ENCODE measurements around the gene MLXIP.

Gene MLXIP

DNA sequence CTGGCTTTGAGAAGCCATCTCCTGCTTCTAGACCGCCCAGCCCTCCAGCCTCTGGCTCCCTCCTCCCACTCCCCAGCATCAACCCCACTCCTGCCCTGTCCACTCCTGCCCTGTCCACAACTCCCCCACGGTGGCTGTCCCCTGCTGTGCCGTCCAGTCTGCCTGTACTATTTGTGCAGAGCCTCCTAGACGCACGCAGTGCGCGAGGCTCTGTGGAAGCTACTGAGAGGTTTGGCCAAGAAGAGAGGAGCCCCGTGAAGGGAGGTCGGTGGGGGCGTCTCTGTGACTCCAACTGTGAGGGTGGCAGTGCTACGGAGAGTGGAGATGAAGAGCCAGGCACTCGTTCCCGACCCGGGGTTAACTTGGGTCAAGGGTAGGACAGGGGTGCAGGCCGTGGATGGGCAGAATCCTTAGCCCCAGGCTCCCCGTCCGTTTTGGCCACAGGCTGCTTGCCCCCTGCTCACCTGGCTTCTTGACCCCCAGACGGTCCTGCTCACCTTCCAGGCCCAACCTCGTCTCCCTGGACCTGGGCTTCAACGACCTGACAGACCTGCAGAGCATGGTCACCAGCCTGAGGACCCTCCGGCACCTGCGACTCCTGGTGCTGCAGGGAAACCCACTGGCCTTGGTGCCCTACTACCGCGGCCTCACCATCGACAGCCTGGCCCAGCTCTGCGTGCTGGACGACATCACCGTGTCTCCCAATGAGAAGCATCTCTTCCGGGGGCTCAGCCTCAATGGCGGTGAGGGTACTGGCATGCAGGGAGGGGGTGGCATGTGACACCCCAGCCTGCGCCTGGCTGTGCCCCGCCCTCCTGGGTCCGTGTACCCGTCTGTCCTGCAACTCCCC, 111.3 kb downstream of the MLXIP start:
- Histone ChIP-seq H3K4me3 (no peak overlapping the region), H3K27ac (no peak overlapping the region), H3K9me3 (peaks cover 0 to under 1% (median 0%) of the 10 kb centered on the region in 3 donors), H3K36me3 (no peaks in the 10 kb centered on the region), H3K27me3 (peaks cover 0 to 28% of the 10 kb centered on the region in 2 donors), H3K4me1 (no peaks in the 10 kb centered on the region)
- DNase-seq = no peak
- no peak for TF ChIP-seq CTCF (IDR thresholded peaks at IDR 0.05)
- intact Hi-C loops (cut with DNase I; ENCODE audit: low total_unique reads) = no loop called here

- intact Hi-C loops (cut with DNase I; ENCODE audit: low total_unique reads) = no loop called here
These were observed 112.5 kb downstream of the MLXIP start for GRCh38 chr12:122190842-122191668.

GRCh38 chr12:122192441-122192840, 113.9 kb downstream of the MLXIP start:
- no peaks in the 10 kb centered on the region for H3K4me1 ChIP-seq
- no peak overlapping the region for H3K4me3 ChIP-seq
- peaks cover 0 to 34% of the 10 kb centered on the region in 2 donors for H3K27me3 ChIP-seq
- H3K27ac ChIP-seq = no peak overlapping the region
- DNase-seq = no peak
- no peaks in the 10 kb centered on the region for H3K36me3 ChIP-seq
- intact Hi-C loops (cut with DNase I; ENCODE audit: low total_unique reads) = no loop called here
- H3K9me3 ChIP-seq = peaks cover 0 to 5% (median 0%) of the 10 kb centered on the region in 3 donors
- no peak for TF ChIP-seq CTCF (IDR thresholded peaks at IDR 0.05)

More at GRCh38 chr12:122190842-122191668, 112.5 kb downstream of the MLXIP start:
- H3K4me3 ChIP-seq = no peak overlapping the region
- no peak overlapping the region for H3K27ac ChIP-seq
- TF ChIP-seq CTCF (IDR thresholded peaks at IDR 0.05) = peak; percentile 36 to 40
- H3K9me3 ChIP-seq = peaks cover 0 to 5% (median 0%) of the 10 kb centered on the region in 3 donors
- H3K4me1 ChIP-seq = no peaks in the 10 kb centered on the region
- DNase-seq = no peak
- H3K36me3 ChIP-seq = no peaks in the 10 kb centered on the region
- peaks cover 0 to 28% of the 10 kb centered on the region in 2 donors for H3K27me3 ChIP-seq

- peaks cover 0 to 5% (median 0%) of the 10 kb centered on the region in 3 donors for H3K9me3 ChIP-seq
- no peak overlapping the region for H3K4me3 ChIP-seq
- intact Hi-C loops (cut with DNase I; ENCODE audit: low total_unique reads) = no loop called here
- DNase-seq = no peak
- H3K4me1 ChIP-seq = no peaks in the 10 kb centered on the region
- no peak overlapping the region for H3K27ac ChIP-seq
- TF ChIP-seq CTCF (IDR thresholded peaks at IDR 0.05) = no peak
- H3K27me3 ChIP-seq = peaks cover 0 to 42% of the 10 kb centered on the region in 2 donors
- no peaks in the 10 kb centered on the region for H3K36me3 ChIP-seq
These were observed 116.2 kb downstream of the MLXIP start for GRCh38 chr12:122194804-122195203.

DNA sequence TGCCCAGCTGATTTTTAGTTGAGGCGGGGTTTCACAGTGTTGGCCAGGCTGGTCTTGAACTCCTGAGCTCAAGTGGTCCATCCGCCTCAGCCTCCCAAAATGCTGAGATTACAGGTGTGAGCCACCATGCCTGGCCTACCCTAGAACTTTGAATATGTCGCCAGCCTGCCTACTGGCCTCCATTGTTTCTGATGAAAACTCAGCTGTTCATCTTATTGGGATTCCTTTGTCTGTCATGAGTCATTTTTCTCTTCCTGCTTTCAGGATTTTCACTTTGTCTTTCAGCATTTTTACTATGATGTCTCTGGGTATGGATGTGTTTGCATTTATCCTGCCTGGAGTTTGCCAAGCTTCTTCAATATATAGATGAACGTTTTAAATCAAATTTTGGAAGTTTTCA, 116.8 kb downstream of the MLXIP start:
- Histone ChIP-seq H3K27me3 (peaks cover 0 to 42% of the 10 kb centered on the region in 2 donors), H3K9me3 (peaks cover 0 to 5% (median 0%) of the 10 kb centered on the region in 3 donors), H3K4me3 (no peak overlapping the region), H3K27ac (no peak overlapping the region), H3K36me3 (no peaks in the 10 kb centered on the region), H3K4me1 (no peaks in the 10 kb centered on the region)
- intact Hi-C loops (cut with DNase I; ENCODE audit: low total_unique reads) = no loop called here
- DNase-seq = no peak
- no peak for TF ChIP-seq CTCF (IDR thresholded peaks at IDR 0.05)
